T-helper 17 cell (primary cell): ENCODE measurements around the gene IRAK2. TPM values are rescaled to one million over a fixed set of nuclear protein-coding genes. Genes with fewer than 3 reads are reported as not detected.

ENCODE experiments used
- ATAC-seq: fragments of 150-1000 bp; cut with Tn5 transposase; 2 replicates; pipeline ENCODE4 v1.10.0; 2021; ENCODE audit warnings: mild to moderate bottlenecking, moderate library complexity
- DNase-seq, 3 donors: peaks; one replicate each; pipeline versions ENCODE4 v3.0.0 to v3.0.0-alpha.2; 2020 to 2021
- H3K9me3 ChIP-seq: one replicate; pipeline ENCODE4 v1.7.0; 2013; ENCODE audit warnings: low read length, mild to moderate bottlenecking; ENCODE audit not compliant: control insufficient read depth, poor library complexity, severe bottlenecking
- H3K27ac Mint-ChIP-seq: one replicate; pipeline ENCODE4 v1.8.0; 2022; ENCODE audit warnings: mild to moderate bottlenecking, moderate library complexity, mixed read lengths
- H3K27me3 Mint-ChIP-seq: one replicate; pipeline ENCODE4 v1.8.0; 2022; ENCODE audit warnings: mixed read lengths
- H3K36me3 Mint-ChIP-seq: one replicate; pipeline ENCODE4 v1.8.0; 2022; ENCODE audit warnings: low read depth, mixed read lengths
- H3K4me1 Mint-ChIP-seq: one replicate; pipeline ENCODE4 v1.8.0; 2022; ENCODE audit warnings: mild to moderate bottlenecking, mixed read lengths
- H3K4me3 Mint-ChIP-seq: one replicate; pipeline ENCODE4 v1.8.0; 2022; ENCODE audit warnings: mild to moderate bottlenecking, moderate library complexity, mixed read lengths
- total RNA-seq, 4 donors: library from RNA in 2 of 4; stranded (reverse) in 2 of 4; gene quantifications; one replicate each; pipeline ENCODE4 v1.2.3 and lab custom pipeline; 2022 to 2026

IRAK2 gene
- total RNA-seq, 2 donors from 2014 or later: 4.6 to 5.0 TPM

GRCh38 chr3:10185804-10186762 lies 21.4 kb downstream of the IRAK2 start:
- no peaks in the 10 kb centered on the region for H3K36me3 Mint-ChIP-seq
- H3K4me1 Mint-ChIP-seq: peaks cover 39% of the 10 kb centered on the region
- H3K27ac Mint-ChIP-seq: peak overlapping the region; percentile 93
- H3K27me3 Mint-ChIP-seq: no peaks in the 10 kb centered on the region
- no peak for DNase-seq
- H3K9me3 ChIP-seq: no peaks in the 10 kb centered on the region
- ATAC-seq: peak; percentile 83
- H3K4me3 Mint-ChIP-seq: peak overlapping the region; percentile 73

GRCh38 chr3:10187290-10187876 lies 22.7 kb downstream of the IRAK2 start:
- Mint-ChIP-seq H3K36me3 (no peaks in the 10 kb centered on the region), H3K27me3 (no peaks in the 10 kb centered on the region), H3K27ac (peak overlapping the region; percentile 93), H3K4me1 (peaks cover 47% of the 10 kb centered on the region), H3K4me3 (no peak overlapping the region)
- no peaks in the 10 kb centered on the region for H3K9me3 ChIP-seq
- DNase-seq (no peak), ATAC-seq (no peak)

GRCh38 chr3:10187944-10188343 lies 23.2 kb downstream of the IRAK2 start:
- H3K27ac Mint-ChIP-seq: peak overlapping the region; percentile 93
- no peaks in the 10 kb centered on the region for H3K9me3 ChIP-seq
- no peaks in the 10 kb centered on the region for H3K27me3 Mint-ChIP-seq
- no peak overlapping the region for H3K4me3 Mint-ChIP-seq
- H3K4me1 Mint-ChIP-seq: peaks cover 51% of the 10 kb centered on the region
- ATAC-seq (no peak), DNase-seq (no peak)
- H3K36me3 Mint-ChIP-seq: no peaks in the 10 kb centered on the region

- Mint-ChIP-seq H3K36me3 (no peaks in the 10 kb centered on the region), H3K27me3 (no peaks in the 10 kb centered on the region), H3K4me3 (peak overlapping the region; percentile 72), H3K27ac (peak overlapping the region; percentile 83), H3K4me1 (peaks cover 62% of the 10 kb centered on the region)
- no peaks in the 10 kb centered on the region for H3K9me3 ChIP-seq
- no peak for DNase-seq
- ATAC-seq: peak; percentile 20
These were observed 24.3 kb downstream of the IRAK2 start for GRCh38 chr3:10188804-10189556.

GRCh38 chr3:10189557-10190354 lies 25.0 kb downstream of the IRAK2 start:
- H3K9me3 ChIP-seq: no peaks in the 10 kb centered on the region
- Mint-ChIP-seq H3K27ac (peak overlapping the region; percentile 83), H3K4me3 (peak overlapping the region; percentile 72), H3K27me3 (no peaks in the 10 kb centered on the region), H3K4me1 (peaks cover 68% of the 10 kb centered on the region), H3K36me3 (no peaks in the 10 kb centered on the region)
- ATAC-seq: no peak
- no peak for DNase-seq

- peak overlapping the region; percentile 69 for H3K4me3 Mint-ChIP-seq
- H3K27me3 Mint-ChIP-seq: no peaks in the 10 kb centered on the region
- ATAC-seq (peak; percentile 24), DNase-seq (peak in 2 of 3 donors; percentile 35 to 38)
- no peaks in the 10 kb centered on the region for H3K9me3 ChIP-seq
- H3K4me1 Mint-ChIP-seq: peaks cover 66% of the 10 kb centered on the region
- no peaks in the 10 kb centered on the region for H3K36me3 Mint-ChIP-seq
- H3K27ac Mint-ChIP-seq: peak overlapping the region; percentile 100
These were observed 28.4 kb downstream of the IRAK2 start for GRCh38 chr3:10192953-10193691.

GRCh38 chr3:10193692-10194327 lies 29.1 kb downstream of the IRAK2 start:
- no peak for DNase-seq

GRCh38 chr3:10194328-10195071 lies 29.8 kb downstream of the IRAK2 start:
- Mint-ChIP-seq H3K36me3 (no peaks in the 10 kb centered on the region), H3K27me3 (no peaks in the 10 kb centered on the region), H3K27ac (peak overlapping the region; percentile 100), H3K4me1 (peaks cover 70% of the 10 kb centered on the region), H3K4me3 (peak overlapping the region; percentile 69)
- DNase-seq: peak; percentile 28 to 51 (median 47)
- H3K9me3 ChIP-seq: no peaks in the 10 kb centered on the region
- ATAC-seq: peak; percentile 69

More at GRCh38 chr3:10193692-10194327, 29.1 kb downstream of the IRAK2 start:
- no peaks in the 10 kb centered on the region for H3K36me3 Mint-ChIP-seq
- no peaks in the 10 kb centered on the region for H3K27me3 Mint-ChIP-seq
- peaks cover 70% of the 10 kb centered on the region for H3K4me1 Mint-ChIP-seq
- peak overlapping the region; percentile 100 for H3K27ac Mint-ChIP-seq
- no peak for ATAC-seq
- H3K9me3 ChIP-seq: no peaks in the 10 kb centered on the region
- H3K4me3 Mint-ChIP-seq: peak overlapping the region; percentile 69

GRCh38 chr3:10195366-10196089 lies 30.8 kb downstream of the IRAK2 start:
- Mint-ChIP-seq H3K36me3 (no peaks in the 10 kb centered on the region), H3K27ac (peak overlapping the region; percentile 100), H3K27me3 (no peaks in the 10 kb centered on the region), H3K4me3 (peak overlapping the region; percentile 69), H3K4me1 (peaks cover 65% of the 10 kb centered on the region)
- ATAC-seq (no peak), DNase-seq (no peak)
- no peaks in the 10 kb centered on the region for H3K9me3 ChIP-seq

- H3K4me1 Mint-ChIP-seq: peaks cover 63% of the 10 kb centered on the region
These were observed 31.8 kb downstream of the IRAK2 start for GRCh38 chr3:10196389-10197052.

More at GRCh38 chr3:10196389-10197052, 31.8 kb downstream of the IRAK2 start:
- Mint-ChIP-seq H3K4me3 (no peak overlapping the region), H3K36me3 (peaks cover 4% of the 10 kb centered on the region), H3K27ac (peak overlapping the region; percentile 100), H3K27me3 (no peaks in the 10 kb centered on the region)
- DNase-seq (no peak), ATAC-seq (no peak)
- no peaks in the 10 kb centered on the region for H3K9me3 ChIP-seq
